NCI-H1436 treated with DMSO at 0.1 percent for 48 hours (cell line): ENCODE measurements around the gene RFC2.
"Not testable (repeated sequence)": the region's sequence is repeated elsewhere in the genome, so short reads cannot be mapped to it uniquely, and the experiment has no call there.

ENCODE experiments used
- DNase-seq: peaks from one replicate; lab custom pipeline; 2025; lab: John Stamatoyannopoulos, UW

The RFC2 gene

DNA sequence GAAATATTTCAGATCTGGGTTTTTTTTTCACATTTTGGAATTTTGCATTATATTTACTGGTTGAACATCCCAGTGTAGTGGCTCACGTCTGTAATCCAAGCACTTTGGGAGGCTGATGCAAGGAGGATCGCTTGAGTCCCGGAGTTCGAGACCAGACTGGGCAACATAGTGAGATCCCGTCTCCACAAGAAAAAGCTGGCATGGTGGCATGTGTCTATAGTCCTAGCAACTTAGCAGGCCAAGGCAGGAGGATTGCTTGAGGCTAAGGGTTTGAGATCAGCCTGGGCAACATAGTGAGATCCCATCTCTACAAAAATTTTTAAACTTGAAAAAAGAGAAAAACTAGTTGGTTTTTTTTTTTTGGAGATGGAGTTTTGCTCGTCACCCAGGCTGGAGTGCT is 6.0 kb downstream of the RFC2 start:
- DNase-seq = no peak

DNA sequence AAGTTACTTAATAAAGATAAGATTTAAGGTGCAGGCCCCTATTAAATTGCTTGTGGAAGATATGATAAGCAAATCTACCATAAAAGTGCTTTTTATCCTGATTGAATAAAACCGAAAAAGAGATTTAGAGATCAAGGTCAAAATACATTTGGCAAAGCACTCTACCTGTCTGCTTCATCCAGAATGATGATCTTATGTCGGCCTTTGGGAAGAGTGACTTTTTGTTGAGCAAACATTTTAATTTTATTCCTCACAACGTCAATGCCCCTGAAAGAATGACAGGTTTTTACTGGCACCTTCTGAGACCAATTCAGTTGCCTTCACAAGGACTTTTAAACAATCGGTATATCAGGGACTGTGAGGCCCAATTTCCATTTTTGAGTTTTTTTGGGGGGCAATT is 7.7 kb downstream of the RFC2 start:
- no peak for DNase-seq

DNA sequence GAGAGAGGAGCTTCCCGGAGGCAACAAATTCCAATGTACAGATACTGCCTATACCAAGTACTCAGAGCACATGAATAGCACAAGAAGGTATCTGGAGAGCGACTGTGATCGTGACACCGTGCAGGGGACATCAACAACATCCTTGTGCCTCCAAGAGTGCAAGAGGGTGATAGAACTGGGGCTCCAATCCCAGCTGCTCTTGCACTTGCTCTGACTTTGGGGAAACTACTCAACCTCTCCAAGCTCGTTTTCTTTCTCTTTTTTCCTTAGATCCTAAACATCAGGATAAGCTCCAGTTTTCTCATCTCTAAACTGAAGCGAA is 12.1 kb downstream of the RFC2 start:
- no peak for DNase-seq

DNA sequence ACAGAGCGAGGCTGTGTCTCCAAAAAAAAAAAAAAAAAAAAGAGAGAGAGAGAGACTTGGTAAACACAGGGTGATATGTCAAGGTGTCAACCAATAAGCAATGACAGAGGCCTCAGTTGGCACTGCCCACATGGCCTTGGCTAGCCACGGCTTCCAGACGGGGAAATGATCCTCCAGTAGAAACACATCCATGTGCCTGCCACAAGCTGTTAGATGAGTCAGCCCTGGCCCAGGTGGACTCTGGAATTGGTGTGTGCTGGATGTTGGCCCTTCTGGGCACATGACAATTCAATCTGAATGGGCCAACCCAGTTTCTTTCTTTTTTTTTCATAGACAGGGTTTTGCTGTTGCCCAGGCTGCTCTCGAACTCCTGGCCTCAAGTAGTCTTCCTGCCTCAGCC is 13.7 kb downstream of the RFC2 start:
- no peak for DNase-seq

DNA sequence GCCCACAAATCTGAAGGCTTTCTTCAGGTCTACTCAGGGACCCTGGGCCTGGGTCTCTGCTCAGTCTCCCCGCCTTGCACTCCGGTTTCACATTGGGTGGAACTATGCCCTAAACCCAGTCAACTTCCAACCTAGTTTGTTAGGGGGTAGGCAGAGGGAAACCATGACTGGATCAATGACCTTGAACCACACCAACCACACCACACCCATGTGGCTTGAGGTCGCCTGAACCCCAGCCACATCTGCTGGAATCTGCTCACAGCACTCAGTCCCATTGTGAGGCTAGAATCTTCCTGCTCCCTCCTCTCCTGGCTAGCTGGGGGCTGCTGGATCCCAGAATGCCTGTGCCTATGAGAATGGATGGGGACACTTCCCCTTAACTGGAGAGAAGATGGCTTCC is 17.9 kb downstream of the RFC2 start:
- DNase-seq = no peak

DNA sequence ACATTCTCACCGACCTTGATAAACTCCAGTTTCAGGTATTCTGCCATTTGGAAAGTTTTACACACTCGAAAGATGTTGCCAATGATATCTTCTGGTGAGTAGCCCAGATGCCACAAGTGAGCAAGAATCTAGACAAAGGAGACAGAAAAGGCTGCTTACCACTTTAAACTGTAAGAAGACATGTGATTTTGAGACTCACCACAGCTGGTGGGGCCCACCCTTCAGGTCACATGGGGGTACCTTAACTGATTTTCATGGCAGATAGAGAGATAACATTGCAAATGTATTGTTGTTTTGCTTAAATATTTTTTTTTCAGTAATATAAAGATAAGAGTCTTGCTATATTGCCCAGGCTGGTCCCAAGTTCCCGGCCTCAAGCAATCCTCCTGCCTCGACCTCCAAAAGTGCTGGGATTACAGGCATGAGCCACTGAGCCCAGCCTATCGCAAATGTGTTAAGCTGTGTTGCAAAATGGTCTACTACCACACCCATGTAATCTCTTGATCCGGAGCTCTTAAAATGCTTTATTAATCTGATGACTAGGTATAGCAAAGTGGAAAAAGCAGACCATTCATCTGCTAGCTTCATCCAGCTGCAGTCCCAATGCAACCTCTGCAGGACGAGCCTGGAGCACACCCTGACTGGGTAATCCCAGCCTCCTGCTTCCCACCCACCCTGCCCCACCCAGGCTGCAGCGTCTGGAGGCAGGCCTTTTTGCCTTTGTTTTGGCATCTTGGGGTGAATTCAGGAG is 18.5 kb downstream of the RFC2 start:
- no peak for DNase-seq

DNA sequence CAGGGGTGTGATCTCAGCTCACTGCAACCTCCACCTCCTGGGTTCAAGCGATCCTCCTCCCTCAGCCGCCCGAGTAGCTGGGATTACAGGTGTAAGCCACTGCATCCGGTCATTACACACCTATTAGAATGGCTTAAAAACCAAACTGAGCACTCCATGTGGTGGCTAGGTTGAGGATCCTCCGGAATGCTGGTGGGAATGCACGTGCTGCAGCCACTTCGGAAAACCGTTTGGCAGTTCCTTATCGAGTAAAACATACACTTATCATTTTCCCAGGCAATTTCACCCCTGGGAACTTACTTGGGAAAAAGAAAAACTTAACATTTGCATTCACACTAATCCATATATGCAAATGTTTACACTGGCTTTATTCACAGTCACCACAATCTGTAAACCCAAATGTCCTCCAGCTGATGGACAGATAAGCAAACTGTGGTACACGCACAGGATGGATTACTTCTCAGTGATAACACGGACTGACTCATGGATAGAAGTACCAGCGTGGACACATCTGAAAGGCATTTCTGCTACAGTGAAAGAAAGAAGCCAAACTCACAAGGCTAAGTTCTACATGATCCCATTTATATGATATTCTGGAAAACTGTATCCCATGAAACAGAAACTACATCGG is 20.4 kb downstream of the RFC2 start:
- no peak for DNase-seq

DNA sequence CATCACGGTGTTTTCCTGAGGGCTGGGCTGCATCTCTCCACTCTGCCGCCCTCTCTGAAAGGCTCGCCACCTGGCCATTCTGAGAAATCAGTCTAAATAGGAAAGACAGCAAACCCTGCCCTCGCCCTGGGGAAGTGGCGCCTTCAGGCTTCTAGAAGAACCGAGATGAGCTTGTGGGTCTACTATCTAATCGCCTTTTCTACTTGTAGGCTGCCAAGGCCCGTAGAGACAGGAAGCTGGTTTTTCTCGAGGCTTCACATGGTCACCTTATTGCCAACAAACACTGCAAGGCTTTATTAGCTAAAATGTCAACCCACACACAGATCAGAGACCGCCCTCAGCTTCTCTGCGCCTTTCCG is 23.0 kb downstream of the RFC2 start:
- no peak for DNase-seq

DNA sequence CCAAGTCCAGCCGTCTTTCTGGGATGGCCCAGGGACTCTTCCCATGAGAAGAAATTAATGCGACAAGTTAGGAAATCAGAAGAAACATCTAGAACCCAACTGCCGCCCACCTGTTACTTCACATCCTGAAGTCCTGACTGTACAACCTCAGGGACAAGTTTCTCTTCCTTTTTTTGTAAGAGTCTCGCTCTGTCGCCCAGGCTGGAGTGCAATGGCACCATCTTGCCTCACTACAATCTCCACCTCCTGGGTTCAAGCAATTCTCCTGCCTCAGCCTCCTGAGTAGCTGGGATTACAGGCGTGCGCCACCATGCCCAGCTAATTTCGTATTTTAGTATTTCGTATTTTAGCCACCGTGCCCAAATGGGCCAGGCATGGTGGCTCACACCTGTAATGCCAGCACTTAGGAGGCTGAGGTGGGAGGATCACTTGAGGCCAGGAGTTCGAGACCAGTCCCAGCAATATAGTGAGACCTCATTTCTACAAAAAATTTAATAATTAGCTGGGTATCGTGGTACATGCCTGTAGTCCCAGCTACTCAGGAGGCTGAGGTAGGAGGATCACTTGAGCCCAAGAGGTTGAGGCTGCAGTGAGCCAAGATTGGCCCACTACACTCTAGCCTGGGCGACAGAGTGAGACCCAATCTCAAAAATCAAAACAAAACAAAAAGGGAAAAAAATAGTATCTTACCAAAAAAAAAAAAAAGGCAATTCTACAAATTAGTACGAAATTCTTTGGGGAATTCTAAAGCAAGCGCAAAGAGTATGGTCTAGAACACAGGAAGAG is 23.6 kb downstream of the RFC2 start:
- no peak for DNase-seq

DNA sequence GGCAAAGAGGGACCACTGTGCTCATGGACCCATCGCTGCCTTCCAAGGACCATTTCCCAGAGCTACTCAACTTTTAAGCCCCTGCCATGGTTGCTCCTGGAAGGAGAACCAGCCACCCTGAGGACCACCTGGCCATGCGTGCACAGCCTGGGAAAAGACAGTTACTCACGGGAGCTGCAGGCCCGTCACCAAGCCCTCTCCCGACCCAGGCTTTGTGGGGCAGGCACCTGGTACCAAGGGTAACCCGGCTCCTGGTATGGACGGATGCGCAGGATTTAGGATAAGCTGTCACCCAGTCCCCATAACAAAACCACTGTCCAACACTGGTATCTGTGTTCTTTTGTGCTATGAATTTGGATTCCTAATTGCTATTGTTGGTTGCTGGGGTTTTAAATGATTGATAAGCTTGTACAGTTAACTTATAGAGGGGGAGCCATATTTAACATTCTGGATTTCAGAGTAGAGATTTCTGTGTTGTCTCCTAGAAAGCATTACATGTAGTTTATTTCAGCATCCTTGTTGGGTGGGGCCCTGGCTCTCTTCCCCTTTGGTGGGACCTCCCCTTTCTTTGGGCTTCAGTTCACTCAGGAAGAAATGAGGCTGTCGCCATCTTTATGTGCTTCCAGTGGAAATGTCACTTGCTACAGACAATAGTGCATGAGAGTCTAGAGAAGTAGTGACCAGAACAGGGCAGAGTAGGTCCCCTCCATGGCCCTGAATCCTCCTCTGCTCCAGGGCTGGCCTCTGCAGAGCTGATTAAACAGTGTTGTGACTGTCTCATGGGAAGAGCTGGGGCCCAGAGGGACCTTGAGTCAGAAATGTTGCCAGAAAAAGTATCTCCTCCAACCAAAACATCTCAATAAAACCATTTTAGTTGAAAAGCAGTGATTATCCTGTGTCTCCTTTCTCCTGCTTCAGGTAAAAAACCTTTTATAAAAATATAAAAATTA is 25.0 kb downstream of the RFC2 start:
- no peak for DNase-seq

DNA sequence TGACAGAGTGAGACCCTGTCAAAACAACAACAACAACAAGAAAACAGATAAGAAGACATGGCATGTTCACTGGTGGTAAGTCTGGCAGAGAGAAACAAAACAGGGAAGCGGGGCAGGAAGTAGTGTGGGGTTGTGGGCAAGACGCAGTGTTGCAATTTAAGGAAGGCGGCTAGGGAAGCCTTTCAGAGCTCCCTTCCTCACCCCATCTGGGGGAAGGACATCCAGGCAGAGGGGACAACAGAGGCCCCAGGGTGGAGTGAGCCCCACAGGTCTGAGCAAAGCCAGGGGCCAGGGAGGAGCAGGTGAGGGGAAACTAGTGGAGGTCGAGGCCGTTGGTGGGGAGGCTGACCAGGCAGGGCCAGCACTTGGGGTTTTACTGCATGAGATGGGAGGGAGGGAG is 27.6 kb downstream of the RFC2 start:
- DNase-seq = no peak

DNA sequence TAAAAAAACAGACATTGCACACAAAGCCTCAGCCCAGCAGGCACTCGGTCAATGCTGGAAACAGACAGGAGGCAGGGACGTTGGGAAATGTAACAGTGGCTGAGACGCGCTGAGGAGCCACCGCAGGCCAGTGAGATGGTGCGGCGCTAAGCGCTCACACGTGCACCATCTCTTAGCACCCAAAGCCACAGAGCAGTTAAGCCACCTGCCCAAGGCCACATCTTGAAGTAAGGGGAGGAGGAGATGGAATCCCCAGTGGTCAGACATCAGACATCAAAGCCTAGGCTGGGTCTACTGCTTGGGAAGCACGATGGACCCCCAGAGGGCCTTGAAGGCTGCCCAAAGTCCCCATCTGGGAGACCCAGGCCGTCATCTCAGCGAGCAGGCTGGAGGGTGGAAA is 28.8 kb downstream of the RFC2 start:
- no peak for DNase-seq

DNA sequence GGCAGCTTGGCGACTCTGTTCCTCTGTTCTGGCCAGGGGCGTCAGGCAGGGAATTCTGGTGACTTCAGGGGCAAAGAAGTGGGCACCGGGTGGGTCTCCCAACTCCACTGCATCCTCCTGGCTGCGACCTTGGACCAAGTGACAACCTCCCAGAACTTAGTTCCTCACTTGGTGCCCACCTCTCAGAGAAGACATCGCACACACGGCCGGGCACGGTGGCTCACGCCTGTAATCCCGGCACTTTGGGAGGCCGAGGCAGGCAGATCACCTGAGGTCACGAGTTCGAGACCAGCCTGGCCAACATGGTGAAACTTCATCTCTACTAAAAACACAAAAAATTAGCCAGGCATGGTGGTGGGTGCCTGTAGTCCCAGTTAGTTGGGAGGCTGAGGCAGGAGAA is 29.3 kb downstream of the RFC2 start:
- DNase-seq = not testable (repeated sequence)

DNA sequence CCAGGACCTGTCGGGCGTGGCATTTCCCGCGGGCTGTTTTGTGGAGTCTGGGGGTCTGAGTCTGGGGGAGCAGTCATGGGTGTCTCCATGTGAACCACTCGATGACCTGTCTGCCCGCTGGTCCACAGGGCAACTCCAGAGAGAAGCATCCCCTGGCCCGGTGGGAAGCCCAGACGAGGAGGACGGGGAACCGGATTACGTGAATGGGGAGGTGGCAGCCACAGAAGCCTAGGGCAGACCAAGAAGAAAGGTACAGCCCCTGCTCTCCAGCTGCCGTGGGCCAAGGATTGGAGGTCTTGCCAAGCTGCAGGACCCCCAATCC is 29.7 kb downstream of the RFC2 start:
- no peak for DNase-seq

DNA sequence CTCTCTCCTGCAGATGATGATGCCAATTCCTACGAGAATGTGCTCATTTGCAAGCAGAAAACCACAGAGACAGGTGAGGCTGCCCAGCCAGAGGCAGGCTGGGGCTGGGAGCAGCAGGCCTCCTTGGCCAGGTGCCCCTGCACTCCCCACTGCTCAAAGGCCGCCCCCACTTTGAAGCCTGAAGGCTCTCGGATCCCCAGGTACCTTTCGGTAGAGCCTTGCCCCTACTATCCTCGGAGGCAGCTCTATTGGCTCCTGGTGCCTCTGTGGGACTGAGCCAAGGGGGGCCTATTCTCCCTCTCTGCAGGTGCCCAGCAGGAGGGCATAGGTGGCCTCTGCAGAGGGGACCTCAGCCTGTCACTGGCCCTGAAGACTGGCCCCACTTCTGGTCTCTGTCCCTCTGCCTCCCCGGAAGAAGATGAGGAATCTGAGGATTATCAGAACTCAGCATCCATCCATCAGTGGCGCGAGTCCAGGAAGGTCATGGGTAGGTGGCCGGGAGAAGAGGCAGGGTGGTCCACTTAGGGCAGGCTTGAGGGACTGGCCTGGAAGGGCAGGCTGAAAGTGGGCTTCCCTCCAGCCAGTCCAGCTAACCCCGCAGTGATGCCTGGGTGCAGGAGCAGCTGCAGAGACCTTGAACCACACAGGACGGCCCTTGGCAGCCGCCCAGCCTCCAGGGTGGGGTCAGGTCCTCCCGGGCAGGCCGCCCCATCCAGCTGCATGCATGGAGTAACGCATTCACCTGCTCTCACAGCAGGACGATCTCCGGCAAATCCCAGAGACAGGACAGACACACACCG is 30.3 kb downstream of the RFC2 start:
- DNase-seq = no peak

DNA sequence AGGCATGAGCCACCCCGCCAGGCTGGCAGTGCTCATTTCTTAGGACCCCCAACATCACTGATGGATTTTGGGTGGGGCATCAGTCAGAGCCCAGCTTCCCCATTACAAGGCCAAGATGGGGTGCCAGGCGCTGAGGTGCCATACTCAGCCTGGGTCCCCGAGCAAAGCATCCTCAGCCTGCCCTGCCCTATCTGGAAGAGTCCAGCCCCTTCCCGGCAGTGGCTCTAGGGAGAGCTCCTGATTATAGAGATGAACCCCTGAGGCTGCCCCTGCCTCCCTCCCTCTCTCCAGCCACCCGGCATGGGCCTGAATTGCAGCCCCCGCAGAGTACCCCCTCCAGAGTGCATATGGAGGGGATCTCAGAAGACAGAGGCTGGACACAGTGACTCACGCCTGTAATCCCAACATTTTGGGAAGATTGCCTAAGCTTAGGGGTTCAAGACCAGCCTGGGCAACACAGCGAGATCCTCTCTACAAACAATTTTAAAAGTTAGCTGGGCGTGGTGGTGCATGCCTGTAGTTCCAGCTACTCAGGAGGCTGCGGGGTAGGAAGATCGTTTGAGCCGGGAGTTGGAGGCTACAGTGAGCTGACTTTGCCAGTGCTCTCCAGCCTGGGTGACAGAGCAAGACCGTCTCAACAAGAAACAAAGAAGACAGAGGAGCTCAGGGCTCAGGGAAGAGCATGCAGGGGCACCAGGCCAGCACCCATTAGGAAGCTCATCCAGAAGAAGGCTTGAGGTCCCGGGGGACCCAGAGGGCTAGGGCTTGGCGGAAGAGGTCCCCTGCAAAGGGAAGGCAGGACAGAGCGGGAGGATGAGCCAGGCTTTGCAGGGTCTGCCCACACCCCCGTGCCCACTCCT is 31.1 kb downstream of the RFC2 start:
- DNase-seq = no peak

DNA sequence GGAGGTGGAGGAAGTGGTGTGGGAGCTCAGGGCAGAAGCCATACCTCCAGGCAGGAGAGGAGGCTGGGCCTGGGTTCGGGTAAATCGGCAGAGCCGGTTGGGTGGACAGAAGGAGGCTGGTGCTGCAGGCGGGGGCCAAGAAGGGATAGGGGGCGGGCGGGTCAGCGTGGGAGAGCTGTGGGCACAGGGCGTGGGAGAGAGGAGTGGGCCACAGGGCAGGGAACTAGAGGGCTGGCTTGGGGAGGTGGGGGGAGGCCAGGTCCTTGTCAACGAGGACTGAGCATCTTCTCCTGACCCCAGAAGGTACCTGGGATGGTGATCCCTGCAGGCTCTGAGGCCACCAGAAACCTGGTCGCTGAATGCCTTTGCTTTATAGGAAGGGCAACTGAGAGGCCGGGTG is 32.5 kb downstream of the RFC2 start:
- no peak for DNase-seq

DNA sequence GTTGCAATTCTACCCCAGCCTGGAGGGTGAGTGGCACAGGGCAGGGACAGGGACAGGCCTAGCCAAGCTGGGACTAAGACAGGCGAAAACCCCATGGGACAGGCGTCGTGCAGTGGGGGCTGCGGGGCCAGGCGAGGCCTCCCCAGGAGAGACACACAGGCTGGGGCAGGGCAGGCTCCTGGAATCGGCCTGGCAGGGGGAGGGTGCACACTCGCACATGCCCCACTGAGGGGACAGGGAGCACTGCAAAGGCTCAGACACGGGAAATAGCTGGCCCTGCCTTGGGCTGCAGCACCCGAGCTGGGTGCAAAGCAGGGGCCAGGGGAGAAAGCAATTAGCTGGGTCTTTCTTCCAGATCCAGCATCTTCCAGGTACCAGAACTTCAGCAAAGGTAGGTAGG is 34.0 kb downstream of the RFC2 start:
- no peak for DNase-seq

DNA sequence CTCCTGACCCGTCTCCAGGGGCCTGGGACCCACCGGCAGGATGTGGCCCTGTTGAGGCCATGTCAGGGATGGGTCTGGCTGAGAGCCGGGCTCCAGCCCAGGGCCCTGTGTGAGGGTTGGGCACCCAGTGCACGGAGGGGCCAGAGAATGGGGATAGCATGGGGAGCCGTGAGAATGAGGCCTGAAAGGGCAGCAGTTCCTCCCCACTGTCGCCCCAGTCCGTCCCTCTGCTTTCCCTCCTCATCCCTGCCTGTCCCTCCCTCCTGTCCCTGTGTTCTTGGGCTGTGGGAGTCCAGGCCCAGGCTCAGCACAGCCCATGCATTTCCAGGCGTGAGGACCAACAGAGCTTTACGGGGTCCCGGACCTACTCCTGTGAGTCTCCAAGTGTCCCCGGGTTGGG is 34.8 kb downstream of the RFC2 start:
- DNase-seq = no peak

DNA sequence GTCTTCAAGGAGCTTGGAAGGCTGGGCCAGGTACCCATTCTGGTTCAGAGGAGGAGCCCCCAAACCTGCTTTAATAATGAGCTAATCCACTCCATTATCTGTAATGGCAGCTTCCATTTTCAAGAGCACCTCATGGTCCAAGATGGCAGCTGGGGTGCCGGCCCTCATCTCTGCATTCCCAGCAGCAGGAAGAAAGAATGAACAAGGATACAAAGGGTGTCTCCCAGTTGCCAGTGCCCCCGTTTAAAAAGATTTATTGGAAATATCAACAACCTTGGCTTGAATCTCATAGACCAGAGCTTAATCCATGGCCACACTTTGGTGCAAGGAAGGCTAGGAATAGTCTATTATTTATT is 35.9 kb downstream of the RFC2 start:
- no peak for DNase-seq
